ENCODE results near the gene POC1A. TPM values are rescaled to one million over a fixed set of nuclear protein-coding genes. Genes with fewer than 3 reads are reported as not detected.
A peak's percentile ranks its signal among the peaks of the same experiment; 100 is the strongest.

POC1A gene
- 1 to 10 TPM; 1.9 to 2.4 TPM for total RNA-seq
- long read RNA-seq, partial matches to known transcripts, result 0 of 3 reads
- long read RNA-seq, other reads (novel, unspliced or antisense), result 1 of 3 reads

- ATAC-seq, result peak; percentile 98 to 99
- DNase-seq, result peak; percentile 98
- intact Hi-C loops (cut with DNase I), result loop anchor here in 1 of 2 donors (2.0 kb wide), 1 partner anchor 40 kb away; no protein-coding TSS in a partner anchor
Observed at GRCh38 chr3:52154135-52155094, at the start of gene POC1A. TSS of gene POC1A (minus strand) at chr3:52154423. CDS start at chr3:52154372, 51 bp downstream.

GRCh38 chr3:52203701-52204100, 49.5 kb upstream of the POC1A start:
- intact Hi-C loops (cut with DNase I), result no loop called here
- ATAC-seq, result no peak

GRCh38 chr3:52202384-52203077, 48.3 kb upstream of the POC1A start:
- intact Hi-C loops (cut with DNase I), result no loop called here
- ATAC-seq (no peak), DNase-seq (no peak)

More at GRCh38 chr3:52203701-52204100, 49.5 kb upstream of the POC1A start:
- no peak for DNase-seq

GRCh38 chr3:52200981-52201679, 46.9 kb upstream of the POC1A start:
- intact Hi-C loops (cut with DNase I), result no loop called here
- ATAC-seq (no peak), DNase-seq (no peak)

- intact Hi-C loops (cut with DNase I), result no loop called here
- ATAC-seq, result no peak
- DNase-seq, result no peak
Observed at GRCh38 chr3:52198643-52199608, 44.7 kb upstream of the POC1A start.

- ATAC-seq (peak; percentile 87 to 91), DNase-seq (peak; percentile 94)
- intact Hi-C loops (cut with DNase I), result no loop called here
Observed at GRCh38 chr3:52197842-52198625, 43.8 kb upstream of the POC1A start, which contains the start of gene ALAS1. TSS of gene ALAS1 (plus strand) at chr3:52198160. CDS start at chr3:52199242, 1,082 bp downstream.

- DNase-seq (no peak), ATAC-seq (peak in 1 of 2 donors; percentile 3)
- intact Hi-C loops (cut with DNase I), result no loop called here
Observed at GRCh38 chr3:52197499-52197841, 43.2 kb upstream of the POC1A start.

GRCh38 chr3:52196977-52197376, 42.8 kb upstream of the POC1A start:
- intact Hi-C loops (cut with DNase I), result no loop called here
- DNase-seq (no peak), ATAC-seq (no peak)

- peak; percentile 24 to 25 for ATAC-seq
- DNase-seq, result peak; percentile 60
- intact Hi-C loops (cut with DNase I), result loop anchor here in 1 of 2 donors (2.0 kb wide), 1 partner anchor 41 kb away; the partner anchor contains the start of gene POC1A
Observed at GRCh38 chr3:52195823-52196331, 41.7 kb upstream of the POC1A start.

- intact Hi-C loops (cut with DNase I), result loop anchor here in 1 of 2 donors (2.0 kb wide), 1 partner anchor 40 kb away; the partner anchor contains the start of gene POC1A
- ATAC-seq (no peak), DNase-seq (no peak)
Observed at GRCh38 chr3:52195291-52195597, 41.0 kb upstream of the POC1A start.

GRCh38 chr3:52194485-52195290, 40.5 kb upstream of the POC1A start:
- ATAC-seq (peak in 1 of 2 donors; percentile 1), DNase-seq (peak; percentile 60)
- intact Hi-C loops (cut with DNase I), result loop anchor here in 1 of 2 donors (2.0 kb wide), 1 partner anchor 40 kb away; the partner anchor contains the start of gene POC1A

- intact Hi-C loops (cut with DNase I), result no loop called here
- ATAC-seq (peak; percentile 9 to 56), DNase-seq (peak; percentile 81)
Observed at GRCh38 chr3:52193065-52193464, 38.8 kb upstream of the POC1A start.

GRCh38 chr3:52191663-52192062, 37.4 kb upstream of the POC1A start:
- intact Hi-C loops (cut with DNase I), result no loop called here
- no peak for DNase-seq
- no peak for ATAC-seq

GRCh38 chr3:52190294-52191074, 36.3 kb upstream of the POC1A start:
- intact Hi-C loops (cut with DNase I), result no loop called here
- ATAC-seq (peak; percentile 21 to 77), DNase-seq (peak; percentile 53)

GRCh38 chr3:52188556-52188955, 34.3 kb upstream of the POC1A start:
- ATAC-seq, result no peak
- no peak for DNase-seq
- intact Hi-C loops (cut with DNase I), result no loop called here

Measured in left cardiac atrium (tissue), 4 donors.